NCI-H2227 treated with DMSO at 0.1 percent for 48 hours (cell line): ENCODE measurements around the gene SERPINE1.

Source experiments
- DNase-seq: peaks from one replicate; lab custom pipeline; 2025; lab: John Stamatoyannopoulos, UW

Gene SERPINE1

DNA sequence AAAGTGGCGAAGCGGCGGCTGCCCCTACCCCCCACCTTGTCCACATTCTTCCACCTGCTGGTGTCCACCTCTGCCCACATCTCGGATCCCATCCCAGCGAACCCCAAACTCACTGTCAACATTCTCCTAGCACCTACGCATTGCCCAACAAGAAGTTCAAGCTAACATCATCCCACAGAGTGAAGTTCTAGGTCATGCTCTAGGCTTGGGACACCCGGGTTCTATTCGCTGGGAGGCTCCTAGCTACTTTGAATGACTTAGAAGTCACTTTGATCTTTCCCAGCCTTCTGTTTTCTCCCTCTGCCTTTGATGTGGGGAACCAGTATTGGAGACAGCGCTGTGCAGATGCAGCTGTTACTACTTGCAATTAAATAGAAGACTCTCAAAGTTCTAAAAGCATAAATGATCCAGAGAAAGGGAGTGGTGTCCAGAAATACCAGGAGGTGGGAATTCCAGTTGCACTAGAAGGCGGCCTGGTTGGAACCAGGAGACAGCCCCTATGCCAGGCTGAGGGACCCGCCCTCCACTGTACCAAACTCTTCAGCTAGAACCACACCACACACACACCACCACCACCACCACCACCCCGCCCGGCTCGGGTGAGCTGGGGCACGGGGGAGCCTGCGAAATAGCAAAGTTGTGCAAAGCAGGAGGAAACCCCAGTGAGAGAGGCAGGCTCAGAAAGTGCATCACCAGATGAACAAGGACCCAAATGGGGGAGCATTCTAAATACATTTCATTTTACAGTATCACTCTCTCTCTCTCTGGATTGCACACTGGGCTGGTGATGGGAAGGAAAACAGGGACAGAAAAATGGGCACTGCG, 43.9 kb downstream of the SERPINE1 start:
- DNase-seq, result no peak

DNA sequence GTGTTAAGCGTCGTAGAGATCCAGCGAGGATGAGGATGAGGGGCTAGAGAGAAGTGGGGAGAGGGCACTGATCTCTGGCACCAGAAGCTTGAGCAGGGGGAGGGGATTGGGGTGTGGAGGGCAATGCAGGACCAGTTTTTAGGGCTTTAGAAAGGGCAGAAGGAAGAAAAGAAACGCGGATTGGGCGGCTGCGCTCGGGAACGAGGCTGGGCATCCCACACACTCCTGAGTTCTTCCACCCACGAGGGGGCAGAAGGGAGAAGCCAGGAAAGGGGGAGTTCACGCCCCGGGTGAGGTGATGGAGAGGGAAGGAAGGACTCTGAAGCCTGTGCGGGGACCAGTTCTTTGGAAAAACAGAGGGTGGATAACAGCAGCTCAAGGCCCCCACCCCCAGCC, 44.5 kb downstream of the SERPINE1 start:
- no peak for DNase-seq

DNA sequence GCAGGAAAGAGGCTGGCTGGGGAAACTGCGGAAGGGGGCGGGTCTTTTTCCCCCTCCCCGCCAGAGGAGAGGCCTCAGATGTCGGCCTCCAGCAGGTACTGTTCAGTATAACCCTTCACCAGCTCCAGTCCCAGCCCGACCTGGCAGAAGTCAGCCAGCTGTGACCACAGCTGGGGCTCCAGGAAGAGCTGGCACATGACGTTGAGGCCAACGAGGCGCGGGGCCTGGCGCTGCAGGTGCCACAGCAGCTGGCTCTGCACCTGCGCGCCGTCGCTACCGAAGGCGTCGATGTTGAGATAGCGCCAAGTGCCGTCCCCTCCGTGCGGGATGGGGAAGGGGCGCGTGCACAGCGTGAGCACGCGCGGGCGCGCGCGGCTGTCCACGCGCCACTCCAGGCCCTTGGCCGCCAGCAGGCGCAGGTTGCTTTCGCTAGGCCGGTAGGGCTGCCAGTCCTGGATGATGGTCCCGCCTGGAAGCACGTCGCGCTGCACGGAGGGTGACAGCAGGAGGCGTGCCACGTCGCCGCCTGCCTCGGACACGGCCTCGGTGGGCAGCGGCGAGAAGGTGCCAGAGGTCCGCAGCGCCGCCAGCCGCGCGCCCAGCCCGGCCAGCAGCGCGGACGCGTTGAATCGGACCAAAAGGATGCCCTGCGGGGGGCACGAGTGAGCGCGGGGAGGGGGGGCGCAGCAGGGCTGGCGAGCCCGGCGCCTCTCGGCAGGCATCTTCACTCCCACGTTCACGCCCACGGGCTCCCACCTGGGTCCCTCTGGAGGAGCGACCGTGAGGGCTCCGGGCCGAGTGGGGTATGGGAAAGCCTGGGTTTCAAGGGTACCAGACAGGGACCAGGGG, 45.3 kb downstream of the SERPINE1 start:
- no peak for DNase-seq

DNA sequence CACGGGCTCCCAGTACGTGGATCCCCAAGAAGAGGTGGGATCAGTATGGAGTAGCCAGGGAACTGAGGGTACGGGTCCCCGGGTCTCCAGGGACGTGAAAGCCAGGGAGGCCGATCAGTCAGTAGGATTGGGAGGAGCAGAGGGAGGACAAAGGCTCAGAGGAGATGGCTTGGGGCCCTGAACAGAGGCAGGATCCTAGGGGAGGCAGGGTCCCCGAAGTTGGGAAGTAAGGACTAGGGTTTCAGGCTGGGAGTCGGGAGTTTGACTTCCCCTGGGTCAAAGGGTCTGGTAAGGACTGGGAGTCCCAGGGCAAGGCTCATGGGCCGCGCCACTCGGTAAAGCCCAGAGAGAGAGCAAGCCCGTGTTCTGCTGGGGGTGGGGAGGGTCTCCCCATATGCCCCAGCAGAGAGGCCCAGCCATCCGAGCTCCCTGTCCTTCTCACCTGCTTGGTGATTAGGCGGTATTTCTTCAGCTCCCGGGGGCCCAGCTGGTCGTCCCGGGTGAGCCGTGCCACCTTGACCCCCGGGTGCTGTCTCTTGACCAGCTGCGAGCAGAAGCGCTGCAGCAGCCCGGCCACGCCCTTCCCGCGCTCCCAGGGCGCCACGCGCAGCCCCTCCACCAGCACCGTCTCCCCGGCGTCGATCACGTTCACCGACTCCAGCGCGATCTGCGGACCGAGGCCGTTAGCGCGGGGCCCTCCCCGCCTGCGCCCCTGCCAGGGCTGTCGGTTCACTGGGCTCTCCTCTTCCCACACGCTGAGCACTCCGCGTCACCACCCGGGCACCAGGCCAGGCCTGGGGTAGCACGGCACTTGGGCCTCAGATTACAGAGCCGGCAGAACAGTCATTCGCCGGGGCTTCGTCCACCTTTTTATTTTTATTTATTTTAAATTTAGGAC, 46.2 kb downstream of the SERPINE1 start:
- no peak for DNase-seq

DNA sequence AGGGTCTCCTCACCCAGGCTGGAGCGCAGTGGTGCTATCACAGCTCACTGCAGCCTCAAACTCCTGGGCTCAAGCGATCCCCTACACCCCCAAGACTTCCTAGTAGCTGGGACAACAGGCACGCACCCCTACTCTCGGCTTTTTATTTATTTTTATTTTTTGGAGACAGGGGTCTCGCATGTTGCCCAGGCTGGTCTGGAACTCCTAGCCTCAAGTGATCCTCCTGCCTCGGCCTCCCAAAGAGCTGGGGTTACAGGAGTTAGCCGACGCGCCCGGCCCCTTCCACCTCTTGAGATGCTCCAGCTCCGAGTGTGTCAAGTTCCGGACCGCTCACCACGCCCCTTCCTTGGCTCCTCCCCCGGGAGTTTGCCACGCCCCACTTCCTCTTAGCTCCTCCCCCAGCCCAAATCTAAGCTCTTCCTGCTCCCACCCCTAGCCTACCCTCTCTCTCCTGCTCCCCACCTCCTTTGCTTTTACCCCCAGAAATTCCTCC, 46.9 kb downstream of the SERPINE1 start:
- no peak for DNase-seq

DNA sequence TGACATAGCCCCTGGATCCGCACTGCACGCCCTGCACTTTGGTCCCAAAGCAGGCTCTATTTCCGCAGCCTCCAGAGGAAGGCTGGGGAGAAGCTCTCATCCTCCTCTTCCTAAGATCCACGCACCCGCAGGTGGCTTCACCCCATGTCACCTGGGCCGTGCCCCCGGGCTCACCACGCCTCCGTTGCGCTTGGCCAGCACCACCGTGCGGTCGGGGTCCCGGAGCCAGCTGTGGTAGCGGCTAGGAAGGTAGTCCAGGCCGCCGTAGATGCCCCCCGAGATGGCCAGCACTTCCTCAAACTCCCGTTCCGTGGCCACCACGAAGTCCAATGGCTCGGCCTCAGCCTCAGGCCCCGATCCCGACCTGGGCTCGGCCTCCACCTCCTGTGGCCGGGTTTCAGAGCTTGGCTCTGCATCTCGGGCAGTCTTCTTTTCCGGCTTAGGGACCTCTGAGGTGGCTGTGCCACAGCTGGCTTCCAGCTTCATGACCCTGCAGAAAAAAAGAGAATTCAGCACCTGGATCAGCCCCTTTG, 47.5 kb downstream of the SERPINE1 start:
- no peak for DNase-seq

DNA sequence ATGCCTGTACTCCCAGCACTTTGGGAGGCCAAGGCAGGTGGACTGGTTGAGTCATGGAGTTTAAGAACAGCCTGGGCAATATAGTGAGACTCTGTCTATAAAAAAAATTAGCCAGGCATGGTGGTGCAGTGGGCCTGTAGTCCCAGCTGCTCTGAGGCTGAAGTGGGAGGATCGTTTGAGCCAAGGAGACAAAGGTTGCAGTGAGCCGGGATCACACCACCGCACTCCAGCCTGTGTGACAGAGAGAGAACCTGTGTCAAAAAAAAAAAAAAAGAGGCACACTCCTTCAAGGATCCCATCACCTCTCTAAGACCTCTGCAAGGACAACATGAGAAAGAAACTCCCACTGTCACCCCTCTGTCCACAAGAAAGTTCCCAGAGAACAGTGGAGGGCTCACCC, 48.8 kb downstream of the SERPINE1 start:
- DNase-seq, result no peak

DNA sequence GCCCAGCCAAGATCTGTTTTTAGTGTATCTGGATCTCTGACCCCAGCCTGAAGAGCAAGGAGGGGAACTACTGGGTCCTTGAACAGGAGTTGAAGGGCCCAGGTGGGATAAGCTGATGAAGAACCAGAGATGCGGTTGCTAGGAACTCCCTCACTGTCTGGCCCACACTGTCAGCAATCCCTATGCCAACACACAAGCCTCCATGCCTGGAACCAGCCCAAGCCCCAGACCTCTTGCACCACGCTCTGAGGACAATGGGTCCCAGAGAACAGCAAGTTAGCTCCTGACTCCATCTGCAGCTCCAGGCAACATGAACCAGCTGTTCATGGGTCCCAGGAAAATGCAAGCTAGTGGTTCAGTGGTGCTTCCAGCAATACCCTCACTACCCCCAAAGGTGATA, 50.7 kb downstream of the SERPINE1 start:
- no peak for DNase-seq

DNA sequence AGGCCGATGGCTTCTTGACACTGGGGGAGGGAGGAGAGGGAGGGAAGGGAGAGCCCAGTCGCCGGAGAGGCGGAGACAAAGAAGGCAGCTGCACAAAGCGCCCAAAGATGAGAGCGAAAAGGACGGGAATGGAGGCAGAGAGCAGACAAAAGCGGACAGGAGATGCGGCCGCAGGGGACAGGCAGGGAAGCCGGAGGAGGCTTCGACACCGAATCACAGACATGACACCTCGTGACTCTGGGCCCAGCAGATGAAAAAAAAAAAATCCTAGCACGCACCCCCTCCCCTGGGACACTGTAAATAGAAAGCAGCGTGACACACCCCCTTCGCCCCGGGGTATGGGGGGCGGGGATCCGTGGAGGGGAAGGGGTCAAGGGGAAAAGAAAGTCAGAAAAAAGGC, 52.2 kb downstream of the SERPINE1 start:
- peak; percentile 21 for DNase-seq

DNA sequence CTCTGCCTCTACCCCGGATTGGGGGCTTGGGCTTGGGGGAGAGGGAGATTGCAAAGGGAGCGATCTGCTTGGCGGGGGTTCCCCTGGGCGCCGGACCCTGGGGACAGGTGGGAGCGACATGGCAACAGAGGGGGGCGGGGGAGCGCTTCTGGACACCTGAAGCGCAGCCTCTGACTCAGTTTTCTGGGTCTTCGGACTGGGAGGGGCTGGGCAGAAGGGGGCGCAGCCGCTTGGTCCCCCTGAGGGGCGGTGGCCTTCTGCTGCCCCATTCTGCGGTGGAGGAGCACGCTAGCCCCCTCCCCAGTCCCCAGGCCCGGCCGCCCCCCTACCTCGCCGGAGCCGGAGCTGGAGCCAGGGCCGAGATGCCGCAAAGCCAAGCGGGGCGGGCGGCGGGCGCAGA, 52.8 kb downstream of the SERPINE1 start:
- DNase-seq, result no peak

DNA sequence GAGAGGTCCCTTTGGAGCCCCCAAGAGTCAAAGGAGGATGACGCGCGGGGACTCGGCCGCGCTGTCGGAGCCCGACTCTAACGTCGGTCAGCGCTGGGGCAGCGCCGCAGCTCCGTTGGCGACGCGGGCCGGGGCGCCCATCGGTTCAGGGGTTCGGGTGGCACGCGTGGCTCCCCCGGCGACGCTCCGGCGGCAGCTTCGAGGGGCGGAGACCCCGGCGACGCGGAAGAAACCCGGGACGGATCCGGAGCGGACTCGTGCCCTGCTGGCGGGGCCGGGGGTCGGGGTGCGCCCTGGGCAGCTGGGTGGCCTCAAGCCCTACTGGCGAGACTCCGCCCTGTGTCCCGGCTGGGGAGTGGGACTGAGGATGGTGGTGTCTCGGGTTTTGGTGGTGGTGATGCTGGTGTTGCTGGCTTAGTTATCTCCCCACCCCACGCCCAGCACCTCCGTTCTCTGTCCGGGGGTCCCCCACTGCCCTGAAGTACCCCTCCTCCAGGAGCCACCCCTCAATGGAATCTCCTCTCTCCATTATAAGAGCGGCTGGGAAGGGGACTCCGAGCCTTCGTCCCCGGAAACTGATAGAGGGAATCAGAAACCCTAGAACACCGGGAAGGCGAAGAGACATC, 53.3 kb downstream of the SERPINE1 start, which contains the start of gene NAT16:
TSS of gene NAT16 (minus strand) at position 164 of the 626 bp plus-strand sequence. CDS start 5,486 bp downstream, outside the sequence.
- DNase-seq, result no peak

DNA sequence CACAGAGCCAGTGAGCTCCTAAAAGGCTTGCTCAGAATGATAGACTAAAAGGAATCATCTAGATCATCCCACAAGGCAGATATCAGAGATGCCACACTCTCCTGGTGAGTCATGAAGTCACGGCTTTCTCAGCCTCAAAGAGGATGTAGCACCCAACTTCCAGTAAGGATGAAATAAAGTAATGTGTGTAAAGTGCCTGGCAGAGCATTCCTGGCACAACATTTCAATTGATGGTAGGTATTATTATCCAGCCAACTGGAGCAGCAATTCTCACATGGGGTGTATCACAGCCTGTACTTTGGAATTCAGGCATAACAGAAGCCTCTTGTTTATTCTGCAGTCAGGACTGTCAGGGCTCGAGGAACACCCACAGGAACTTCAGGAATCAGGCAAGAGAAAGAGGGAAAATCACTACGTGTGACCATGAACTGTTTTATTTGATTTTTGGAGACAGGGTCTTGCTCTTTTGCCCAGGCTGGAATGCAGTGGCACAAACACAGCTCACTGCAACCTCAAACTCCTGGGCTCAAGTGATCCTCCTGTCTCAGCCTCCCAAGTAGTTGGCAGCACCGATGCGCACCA, 58.4 kb downstream of the SERPINE1 start:
- DNase-seq, result no peak

DNA sequence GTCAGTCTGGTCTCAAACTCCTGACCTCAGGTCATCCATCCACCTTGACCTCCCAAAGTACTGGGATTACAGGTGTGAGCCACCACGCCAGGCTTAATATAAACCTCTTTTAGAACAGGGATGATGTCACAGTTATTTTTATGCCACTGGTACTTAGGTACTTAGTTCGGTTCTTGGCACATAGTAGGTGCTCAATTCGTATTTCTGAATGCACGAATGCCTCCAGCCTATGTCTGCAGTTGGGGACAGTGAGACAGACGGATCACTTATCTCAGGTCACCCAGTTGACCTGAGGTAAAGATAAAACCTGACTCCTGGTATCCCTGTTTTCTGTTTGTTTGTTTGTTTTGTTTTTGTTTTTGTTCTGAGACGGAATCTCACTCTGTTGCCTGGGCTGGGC, 59.3 kb downstream of the SERPINE1 start:
- no peak for DNase-seq

DNA sequence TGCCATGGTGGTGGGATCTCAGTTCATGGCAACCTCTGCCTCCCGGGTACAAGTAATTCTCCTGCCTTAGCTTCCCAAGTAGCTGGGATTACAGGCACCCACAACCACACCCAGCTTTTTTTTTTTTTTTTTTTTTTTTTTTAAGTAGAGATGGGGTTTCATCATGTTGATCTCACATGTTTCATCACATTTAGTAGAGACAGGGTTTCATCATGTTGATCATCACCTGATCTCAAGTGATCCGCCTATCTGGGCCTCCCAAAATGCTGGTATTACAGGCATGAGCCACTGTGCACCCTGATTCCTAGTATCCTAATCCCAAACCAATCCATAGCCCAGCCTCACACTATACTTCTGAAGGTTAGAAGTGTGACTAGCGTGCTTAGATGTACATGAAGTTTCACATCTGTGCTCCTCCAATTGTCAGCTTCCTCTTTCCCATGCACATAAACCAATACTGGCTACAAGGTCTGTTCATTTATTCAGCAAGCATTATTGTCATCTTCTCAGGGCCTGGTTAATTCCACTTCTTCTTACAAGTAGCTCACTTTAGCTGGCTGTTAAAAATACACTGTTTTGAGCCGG, 60.0 kb downstream of the SERPINE1 start:
- no peak for DNase-seq
